Measurements from ENCODE around the gene KRTAP12-2.

DNA sequence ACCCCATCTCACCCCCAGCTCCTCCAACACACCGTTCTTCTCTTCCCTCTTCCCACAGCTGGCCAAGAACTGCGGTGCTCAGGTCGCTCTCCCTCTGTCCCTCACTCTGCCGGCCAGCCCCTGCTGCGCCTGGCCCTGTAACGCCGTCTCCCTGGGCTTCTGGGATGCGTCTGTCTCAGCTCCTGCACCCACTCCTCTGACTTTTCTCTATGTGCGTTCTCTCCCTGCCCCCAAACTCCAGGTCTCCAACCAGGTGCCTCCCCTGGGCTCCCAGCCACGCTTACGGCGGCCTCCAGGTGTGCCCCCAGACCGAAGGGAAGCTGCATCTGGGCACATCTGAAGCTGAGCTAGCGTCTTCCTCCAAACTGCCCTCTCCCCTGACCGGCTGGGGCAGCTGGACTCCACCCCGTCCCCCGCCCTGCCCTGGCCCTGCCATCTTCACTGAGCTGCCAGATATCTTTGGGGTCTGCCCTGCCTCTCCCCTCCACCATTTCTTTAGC lies 32.8 kb upstream of the KRTAP12-2 start:
- TF ChIP-seq, protein P1, sequence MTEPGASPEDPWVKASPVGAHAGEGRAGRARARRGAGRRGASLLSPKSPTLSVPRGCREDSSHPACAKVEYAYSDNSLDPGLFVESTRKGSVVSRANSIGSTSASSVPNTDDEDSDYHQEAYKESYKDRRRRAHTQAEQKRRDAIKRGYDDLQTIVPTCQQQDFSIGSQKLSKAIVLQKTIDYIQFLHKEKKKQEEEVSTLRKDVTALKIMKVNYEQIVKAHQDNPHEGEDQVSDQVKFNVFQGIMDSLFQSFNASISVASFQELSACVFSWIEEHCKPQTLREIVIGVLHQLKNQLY (CRISPR knock-in tag; IDR thresholded peaks at IDR 0.05), result no peak
- TF ChIP-seq MYBL2 (CRISPR knock-in tag; IDR thresholded peaks at IDR 0.05) (no peak), NR2C2 (CRISPR knock-in tag; IDR thresholded peaks at IDR 0.05) (no peak), ETV6 (CRISPR knock-in tag; IDR thresholded peaks at IDR 0.05) (no peak)
- TF ChIP-seq, protein P2, sequence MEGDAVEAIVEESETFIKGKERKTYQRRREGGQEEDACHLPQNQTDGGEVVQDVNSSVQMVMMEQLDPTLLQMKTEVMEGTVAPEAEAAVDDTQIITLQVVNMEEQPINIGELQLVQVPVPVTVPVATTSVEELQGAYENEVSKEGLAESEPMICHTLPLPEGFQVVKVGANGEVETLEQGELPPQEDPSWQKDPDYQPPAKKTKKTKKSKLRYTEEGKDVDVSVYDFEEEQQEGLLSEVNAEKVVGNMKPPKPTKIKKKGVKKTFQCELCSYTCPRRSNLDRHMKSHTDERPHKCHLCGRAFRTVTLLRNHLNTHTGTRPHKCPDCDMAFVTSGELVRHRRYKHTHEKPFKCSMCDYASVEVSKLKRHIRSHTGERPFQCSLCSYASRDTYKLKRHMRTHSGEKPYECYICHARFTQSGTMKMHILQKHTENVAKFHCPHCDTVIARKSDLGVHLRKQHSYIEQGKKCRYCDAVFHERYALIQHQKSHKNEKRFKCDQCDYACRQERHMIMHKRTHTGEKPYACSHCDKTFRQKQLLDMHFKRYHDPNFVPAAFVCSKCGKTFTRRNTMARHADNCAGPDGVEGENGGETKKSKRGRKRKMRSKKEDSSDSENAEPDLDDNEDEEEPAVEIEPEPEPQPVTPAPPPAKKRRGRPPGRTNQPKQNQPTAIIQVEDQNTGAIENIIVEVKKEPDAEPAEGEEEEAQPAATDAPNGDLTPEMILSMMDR (IDR thresholded peaks at IDR 0.05), result no peak
- TF ChIP-seq, protein P3, sequence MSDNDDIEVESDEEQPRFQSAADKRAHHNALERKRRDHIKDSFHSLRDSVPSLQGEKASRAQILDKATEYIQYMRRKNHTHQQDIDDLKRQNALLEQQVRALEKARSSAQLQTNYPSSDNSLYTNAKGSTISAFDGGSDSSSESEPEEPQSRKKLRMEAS (CRISPR knock-in tag; IDR thresholded peaks at IDR 0.05), result no peak
- TF ChIP-seq, protein P4, sequence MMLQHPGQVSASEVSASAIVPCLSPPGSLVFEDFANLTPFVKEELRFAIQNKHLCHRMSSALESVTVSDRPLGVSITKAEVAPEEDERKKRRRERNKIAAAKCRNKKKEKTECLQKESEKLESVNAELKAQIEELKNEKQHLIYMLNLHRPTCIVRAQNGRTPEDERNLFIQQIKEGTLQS (CRISPR knock-in tag; conservative IDR thresholded peaks at IDR 0.05), result no peak
